ENCODE results near the gene KDM2B. TPM values are rescaled to one million over a fixed set of nuclear protein-coding genes. Genes with fewer than 3 reads are reported as not detected.

KDM2B gene
- total RNA-seq, 4 donors from 2014 or later = 13.6 to 23.5 (median 20.0) TPM

DNA sequence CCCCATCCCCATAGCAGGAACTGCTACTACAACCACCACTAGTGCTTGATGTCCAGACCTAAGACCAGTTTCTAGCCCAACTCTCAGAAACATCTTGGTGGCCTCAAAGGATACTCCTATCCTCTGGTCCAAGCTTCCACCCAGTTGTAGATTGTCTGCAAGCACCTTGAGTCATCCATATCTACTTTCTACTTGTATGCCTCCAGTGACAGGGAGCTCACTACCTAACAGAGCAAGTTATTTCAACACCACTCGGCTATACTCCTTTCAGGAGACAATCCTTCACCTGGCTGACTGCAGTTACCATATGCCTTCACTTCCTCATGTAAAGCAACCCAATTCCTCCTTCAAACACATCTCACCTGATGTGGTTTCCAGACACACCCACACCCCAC lies 49.5 kb downstream of the KDM2B start:
- Histone ChIP-seq H3K27ac (replicated peaks in 1 of 4) (peak overlapping the region in 2 of 4 donors; percentile 39 to 42), H3K4me1 (peaks cover 41 to 51% (median 46%) of the 10 kb centered on the region in 4 donors), H3K27me3 (no peaks in the 10 kb centered on the region), H3K4me3 (no peak overlapping the region), H3K9me3 (no peaks in the 10 kb centered on the region), H3K36me3 (peaks cover 0 to 41% (median 17%) of the 10 kb centered on the region in 4 donors)
- no peak for DNase-seq (ENCODE audit: extremely low spot score)
- TF ChIP-seq, protein P1, sequence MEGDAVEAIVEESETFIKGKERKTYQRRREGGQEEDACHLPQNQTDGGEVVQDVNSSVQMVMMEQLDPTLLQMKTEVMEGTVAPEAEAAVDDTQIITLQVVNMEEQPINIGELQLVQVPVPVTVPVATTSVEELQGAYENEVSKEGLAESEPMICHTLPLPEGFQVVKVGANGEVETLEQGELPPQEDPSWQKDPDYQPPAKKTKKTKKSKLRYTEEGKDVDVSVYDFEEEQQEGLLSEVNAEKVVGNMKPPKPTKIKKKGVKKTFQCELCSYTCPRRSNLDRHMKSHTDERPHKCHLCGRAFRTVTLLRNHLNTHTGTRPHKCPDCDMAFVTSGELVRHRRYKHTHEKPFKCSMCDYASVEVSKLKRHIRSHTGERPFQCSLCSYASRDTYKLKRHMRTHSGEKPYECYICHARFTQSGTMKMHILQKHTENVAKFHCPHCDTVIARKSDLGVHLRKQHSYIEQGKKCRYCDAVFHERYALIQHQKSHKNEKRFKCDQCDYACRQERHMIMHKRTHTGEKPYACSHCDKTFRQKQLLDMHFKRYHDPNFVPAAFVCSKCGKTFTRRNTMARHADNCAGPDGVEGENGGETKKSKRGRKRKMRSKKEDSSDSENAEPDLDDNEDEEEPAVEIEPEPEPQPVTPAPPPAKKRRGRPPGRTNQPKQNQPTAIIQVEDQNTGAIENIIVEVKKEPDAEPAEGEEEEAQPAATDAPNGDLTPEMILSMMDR (IDR thresholded peaks at IDR 0.05) = no peak
- no peak for TF ChIP-seq POLR2AphosphoS5 (IDR thresholded peaks at IDR 0.05)
- no peak for TF ChIP-seq EP300 (IDR thresholded peaks at IDR 0.05)
- TF ChIP-seq POLR2A (IDR thresholded peaks at IDR 0.05; ENCODE audit: low read depth) = no peak
- WGBS = 100% methylated on average over 1 of the region's 1 CpG
- intact Hi-C loops (cut with DNase I) = no loop called here

DNA sequence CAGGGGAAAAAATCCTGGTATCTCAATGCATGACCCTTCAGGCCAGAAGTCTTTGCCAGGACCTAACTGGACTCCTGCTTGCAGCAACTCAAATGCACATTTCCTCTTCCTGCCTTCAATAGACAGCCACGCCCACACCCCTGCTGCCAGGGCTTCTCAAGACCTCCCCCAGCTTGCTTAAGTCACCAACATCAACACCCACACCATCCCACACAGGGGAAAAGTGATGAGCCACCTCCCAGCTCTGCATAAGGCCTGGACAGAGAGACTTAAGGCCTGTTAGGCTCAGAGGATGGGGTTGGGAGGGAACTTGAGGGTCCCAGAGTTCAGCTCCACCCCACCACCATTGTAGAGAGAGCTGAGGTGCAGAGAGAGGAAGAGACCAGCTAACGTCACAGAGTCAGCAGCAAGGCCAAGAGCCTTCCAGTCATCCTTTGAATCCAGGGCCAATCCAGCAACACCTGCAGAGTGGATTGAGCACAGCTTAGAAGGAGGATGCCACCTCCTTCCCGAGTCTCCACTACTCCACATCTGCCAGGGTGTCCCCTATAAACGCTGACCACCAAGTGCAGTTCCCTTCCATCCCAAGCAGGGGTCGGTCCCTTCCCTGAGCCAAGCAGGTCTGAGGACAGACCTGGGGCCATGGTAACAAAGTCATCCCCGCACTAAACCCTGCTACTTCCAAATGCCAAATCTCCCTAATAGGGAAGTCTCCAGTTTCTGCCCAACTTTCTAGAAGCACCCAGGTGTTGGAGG lies 50.0 kb downstream of the KDM2B start:
- H3K36me3 ChIP-seq = peaks cover 0 to 41% (median 17%) of the 10 kb centered on the region in 4 donors
- WGBS = 66% methylated on average over 6 of the region's 6 CpGs
- intact Hi-C loops (cut with DNase I) = no loop called here

DNA sequence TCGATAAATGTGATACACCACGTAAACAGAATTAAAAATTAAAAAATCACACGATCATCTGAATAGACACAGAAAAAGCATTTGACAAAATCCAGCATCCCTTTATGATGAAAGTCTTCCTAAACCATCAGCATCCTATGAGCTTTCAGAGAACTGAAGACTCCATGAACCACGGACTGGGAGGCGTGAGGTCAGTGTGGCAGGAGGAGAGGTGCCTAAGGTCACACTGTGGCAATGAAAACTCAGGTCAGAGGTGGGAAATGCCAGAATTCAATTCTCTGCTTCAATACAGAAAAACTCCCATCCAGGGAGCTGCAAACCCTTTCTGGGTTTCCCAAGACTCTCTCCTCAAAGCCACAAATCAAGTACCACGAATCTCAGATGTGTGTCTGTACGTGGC lies 51.6 kb downstream of the KDM2B start:
- H3K36me3 ChIP-seq = peaks cover 0 to 52% (median 16%) of the 10 kb centered on the region in 4 donors
- WGBS = 93% methylated on average over 7 of the region's 7 CpGs

More for the DNA sequence above, 50.0 kb downstream of the KDM2B start:
- Histone ChIP-seq H3K27ac (replicated peaks in 1 of 4) (peak overlapping the region in 2 of 4 donors; percentile 39 to 42), H3K9me3 (no peaks in the 10 kb centered on the region), H3K27me3 (no peaks in the 10 kb centered on the region), H3K4me3 (no peak overlapping the region), H3K4me1 (peaks cover 35 to 45% (median 40%) of the 10 kb centered on the region in 4 donors)
- DNase-seq (ENCODE audit: extremely low spot score) = peak; percentile 94
- TF ChIP-seq POLR2AphosphoS5 (IDR thresholded peaks at IDR 0.05) = peak in 1 of 2 donors; percentile 18
- TF ChIP-seq EP300 (IDR thresholded peaks at IDR 0.05) = no peak

DNA sequence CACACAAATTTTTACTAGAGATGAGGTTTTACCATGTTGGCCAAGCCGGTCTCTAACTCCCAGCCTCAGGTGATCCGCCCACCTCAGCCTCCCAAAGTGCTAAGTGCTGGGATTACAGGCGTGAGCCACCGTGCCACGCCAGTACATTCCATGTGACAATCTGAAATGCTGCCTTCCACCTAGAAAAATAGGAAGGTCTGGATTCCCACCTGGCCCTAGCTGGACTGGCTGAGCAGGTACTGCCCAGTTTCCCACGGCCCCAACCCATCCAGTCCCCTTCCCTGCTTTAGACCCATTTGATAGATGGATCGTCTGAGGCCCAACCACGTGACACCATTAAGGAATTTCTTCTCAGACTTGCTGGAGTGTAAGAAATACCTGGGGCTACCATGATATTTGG lies 55.4 kb downstream of the KDM2B start:
- Histone ChIP-seq H3K36me3 (peaks cover 0 to 39% (median 14%) of the 10 kb centered on the region in 4 donors), H3K27ac (replicated peaks in 1 of 4) (no peak overlapping the region), H3K4me1 (peaks cover 3 to 21% (median 15%) of the 10 kb centered on the region in 4 donors), H3K27me3 (no peaks in the 10 kb centered on the region), H3K9me3 (no peaks in the 10 kb centered on the region), H3K4me3 (no peak overlapping the region)
- WGBS = 92% methylated on average over 7 of the region's 8 CpGs
- TF ChIP-seq POLR2A (IDR thresholded peaks at IDR 0.05; ENCODE audit: low read depth) (no peak), POLR2AphosphoS5 (IDR thresholded peaks at IDR 0.05) (no peak), EP300 (IDR thresholded peaks at IDR 0.05) (no peak)
- TF ChIP-seq, protein P1 (IDR thresholded peaks at IDR 0.05) = no peak
- intact Hi-C loops (cut with DNase I) = no loop called here
- DNase-seq (ENCODE audit: extremely low spot score) = no peak

More for the DNA sequence above, 51.6 kb downstream of the KDM2B start:
- no peak for DNase-seq (ENCODE audit: extremely low spot score)
- TF ChIP-seq EP300 (IDR thresholded peaks at IDR 0.05) (no peak), POLR2A (IDR thresholded peaks at IDR 0.05; ENCODE audit: low read depth) (no peak), POLR2AphosphoS5 (IDR thresholded peaks at IDR 0.05) (no peak)
- TF ChIP-seq, protein P1 (IDR thresholded peaks at IDR 0.05) = no peak
- Histone ChIP-seq H3K4me1 (peaks cover 29 to 33% (median 31%) of the 10 kb centered on the region in 4 donors), H3K27me3 (no peaks in the 10 kb centered on the region), H3K9me3 (no peaks in the 10 kb centered on the region), H3K4me3 (no peak overlapping the region), H3K27ac (replicated peaks in 1 of 4) (no peak overlapping the region)
- intact Hi-C loops (cut with DNase I) = no loop called here

DNA sequence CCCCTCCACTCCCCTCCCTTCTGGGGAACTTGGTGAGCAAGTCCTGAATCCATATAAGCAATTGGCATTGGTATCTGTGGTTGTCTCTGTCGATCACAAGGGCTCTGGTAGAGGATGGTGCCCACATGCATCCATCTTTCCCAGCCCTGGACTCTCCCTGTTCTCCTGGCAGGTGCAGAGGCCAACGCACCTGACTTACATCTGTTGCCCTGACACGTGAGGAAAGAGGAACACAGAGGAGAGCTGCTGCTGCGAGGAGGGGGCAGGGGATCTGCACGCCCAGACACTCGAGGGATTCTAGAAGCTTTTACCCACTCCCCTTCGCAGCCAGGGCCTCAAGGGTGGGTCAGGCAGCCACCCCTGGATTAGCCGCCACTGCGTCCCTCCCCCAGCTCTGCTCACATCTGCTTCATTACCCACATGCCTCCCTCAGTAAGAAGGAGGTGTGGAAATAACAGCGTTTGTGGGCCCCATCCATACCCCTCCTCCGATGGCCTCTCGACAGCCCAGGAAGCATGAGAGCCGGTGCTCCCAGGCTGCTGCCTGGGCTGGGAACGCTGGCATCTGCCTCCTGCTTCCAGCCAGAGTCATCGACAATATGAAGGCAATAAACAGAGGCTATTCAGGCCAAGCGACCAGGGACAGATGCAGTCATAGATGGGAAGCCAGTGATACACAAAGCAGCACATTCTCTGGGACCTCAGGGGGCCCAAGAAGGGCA lies 56.5 kb downstream of the KDM2B start:
- H3K4me3 ChIP-seq = no peak overlapping the region
- DNase-seq (ENCODE audit: extremely low spot score) = no peak
- H3K27me3 ChIP-seq = no peaks in the 10 kb centered on the region
- H3K4me1 ChIP-seq = peaks cover 0 to 19% (median 12%) of the 10 kb centered on the region in 4 donors
- TF ChIP-seq POLR2A (IDR thresholded peaks at IDR 0.05; ENCODE audit: low read depth) (no peak), POLR2AphosphoS5 (IDR thresholded peaks at IDR 0.05) (no peak), EP300 (IDR thresholded peaks at IDR 0.05) (no peak)
- TF ChIP-seq, protein P1 (IDR thresholded peaks at IDR 0.05) = no peak
- H3K9me3 ChIP-seq = no peaks in the 10 kb centered on the region
- WGBS = 66% methylated on average over 8 of the region's 16 CpGs
- H3K27ac ChIP-seq (replicated peaks in 1 of 4) = no peak overlapping the region
- H3K36me3 ChIP-seq = peaks cover 0 to 37% (median 15%) of the 10 kb centered on the region in 4 donors
- intact Hi-C loops (cut with DNase I) = no loop called here

All from esophagus muscularis mucosa (tissue), 4 donors.